Peyer's patch (tissue), 4 donors: ENCODE results near the gene LRRC56.

Experiments used
- CTCF ChIP-seq, 6 experiments: fragments of 450-650 bp in 4 of 6; fragments of 200-600 bp in 2 of 6; sonication (generic) in 1 of 6; IDR thresholded peaks; one replicate each; pipeline ENCODE4 v1.5.1; 2017 to 2019; ENCODE audit warnings: antibody characterized with exemption in 6 of 6, mild to moderate bottlenecking in 3 of 6, moderate library complexity in 1 of 6
- POLR2A ChIP-seq, 2 donors: fragments of 450-650 bp; IDR thresholded peaks; one replicate each; pipeline ENCODE4 v1.5.1; 2017; ENCODE audit warnings: antibody characterized with exemption in 2 of 2, mild to moderate bottlenecking in 2 of 2, moderate library complexity in 2 of 2

- TF ChIP-seq CTCF (IDR thresholded peaks at IDR 0.05) = no peak
- no peak for TF ChIP-seq POLR2A (IDR thresholded peaks at IDR 0.05)
Measured at GRCh38 chr11:577611-577894, 40.2 kb downstream of the LRRC56 start.
